Measurements from ENCODE around the gene EXPH5. TPM values are rescaled to one million over a fixed set of nuclear protein-coding genes. Genes with fewer than 3 reads are reported as not detected.

Gene EXPH5
- total RNA-seq, 4 donors from 2014 or later = 3.3 to 8.1 (median 6.9) TPM

DNA sequence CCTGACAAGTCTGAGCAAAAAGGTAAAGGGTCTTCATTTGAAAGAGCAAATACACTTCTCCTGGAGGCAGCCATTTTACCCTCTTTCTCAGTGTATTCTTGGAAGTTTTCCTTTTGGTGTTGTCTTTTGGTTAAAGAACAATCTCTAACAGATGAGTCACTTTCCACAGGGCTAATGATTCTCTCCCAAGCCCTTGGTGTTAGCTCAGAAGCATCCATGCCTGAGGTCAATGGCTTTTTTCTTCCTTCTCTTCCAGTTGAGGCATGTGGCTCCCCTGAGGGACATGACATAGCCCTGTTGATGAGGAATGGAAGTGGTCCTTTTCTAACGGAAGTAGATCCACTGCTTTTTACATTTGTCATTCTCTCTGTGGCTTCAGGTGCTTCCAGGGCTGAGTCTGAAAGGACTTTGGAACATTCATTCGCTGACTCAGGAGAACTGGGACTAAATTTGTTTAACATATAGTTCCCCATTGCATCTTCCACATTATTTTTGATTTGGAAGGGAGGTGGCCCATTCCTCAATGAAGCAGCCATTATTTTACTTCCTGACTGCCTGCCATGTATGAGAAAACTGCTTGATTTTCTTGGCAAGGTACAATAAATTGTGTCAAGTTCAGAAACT, 81.6 kb downstream of the EXPH5 start:
- no peak for TF ChIP-seq POLR2A (IDR thresholded peaks at IDR 0.05)
- TF ChIP-seq, protein P1, sequence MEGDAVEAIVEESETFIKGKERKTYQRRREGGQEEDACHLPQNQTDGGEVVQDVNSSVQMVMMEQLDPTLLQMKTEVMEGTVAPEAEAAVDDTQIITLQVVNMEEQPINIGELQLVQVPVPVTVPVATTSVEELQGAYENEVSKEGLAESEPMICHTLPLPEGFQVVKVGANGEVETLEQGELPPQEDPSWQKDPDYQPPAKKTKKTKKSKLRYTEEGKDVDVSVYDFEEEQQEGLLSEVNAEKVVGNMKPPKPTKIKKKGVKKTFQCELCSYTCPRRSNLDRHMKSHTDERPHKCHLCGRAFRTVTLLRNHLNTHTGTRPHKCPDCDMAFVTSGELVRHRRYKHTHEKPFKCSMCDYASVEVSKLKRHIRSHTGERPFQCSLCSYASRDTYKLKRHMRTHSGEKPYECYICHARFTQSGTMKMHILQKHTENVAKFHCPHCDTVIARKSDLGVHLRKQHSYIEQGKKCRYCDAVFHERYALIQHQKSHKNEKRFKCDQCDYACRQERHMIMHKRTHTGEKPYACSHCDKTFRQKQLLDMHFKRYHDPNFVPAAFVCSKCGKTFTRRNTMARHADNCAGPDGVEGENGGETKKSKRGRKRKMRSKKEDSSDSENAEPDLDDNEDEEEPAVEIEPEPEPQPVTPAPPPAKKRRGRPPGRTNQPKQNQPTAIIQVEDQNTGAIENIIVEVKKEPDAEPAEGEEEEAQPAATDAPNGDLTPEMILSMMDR (IDR thresholded peaks at IDR 0.05) = no peak
- no peaks in the 10 kb centered on the region for H3K4me1 ChIP-seq
- no peak overlapping the region for H3K27ac ChIP-seq
- no peaks in the 10 kb centered on the region for H3K27me3 ChIP-seq
- no peak overlapping the region for H3K4me3 ChIP-seq
- peaks cover 0 to 14% (median 0%) of the 10 kb centered on the region in 3 donors for H3K36me3 ChIP-seq
- no peak for DNase-seq
- H3K9me3 ChIP-seq = no peaks in the 10 kb centered on the region

DNA sequence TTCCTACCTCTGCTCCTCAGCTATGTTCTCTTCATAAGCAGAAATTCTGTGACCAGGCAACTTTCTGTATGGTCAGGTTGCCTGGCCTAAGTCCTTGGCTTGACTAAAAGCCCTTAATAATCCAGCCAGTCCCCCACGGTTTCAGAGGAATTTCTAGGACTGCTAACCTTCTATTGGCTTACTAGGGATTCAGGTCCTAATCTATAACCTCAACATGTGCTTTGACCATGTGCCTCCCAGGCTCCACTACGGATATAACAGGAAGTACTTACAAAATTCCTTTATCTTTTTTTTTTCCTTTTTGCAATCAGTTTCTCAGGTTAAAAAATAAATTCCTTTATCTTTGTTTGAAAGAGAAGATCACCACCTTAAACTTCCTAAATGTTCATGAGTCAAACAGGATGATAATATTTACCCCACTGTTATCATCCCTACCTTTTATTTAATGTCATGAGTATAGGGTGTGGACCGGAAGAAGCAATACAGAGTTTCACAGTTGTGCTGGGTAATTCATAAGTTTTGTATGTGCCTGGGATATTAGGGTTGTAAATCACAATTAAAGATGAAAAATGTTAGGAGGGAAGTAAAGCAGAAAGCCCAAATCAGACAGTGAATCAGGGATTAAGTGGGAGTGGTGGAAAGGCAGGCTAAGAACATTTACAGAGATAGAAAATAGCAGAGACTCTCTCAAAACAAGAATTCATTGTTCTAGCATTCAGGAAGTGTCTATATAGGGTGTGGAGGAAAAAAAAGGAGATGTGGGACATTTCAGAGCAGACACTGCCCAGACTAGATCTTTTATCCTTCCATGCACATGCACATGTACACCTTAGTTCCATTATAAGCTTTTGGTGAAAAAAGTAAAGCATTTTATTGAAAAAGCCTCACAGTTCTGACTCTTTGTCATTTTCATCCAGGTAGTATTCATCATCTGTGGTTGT, 84.6 kb downstream of the EXPH5 start:
- H3K27ac ChIP-seq = peak overlapping the region in 1 of 4 donors; percentile 11
- DNase-seq = no peak

DNA sequence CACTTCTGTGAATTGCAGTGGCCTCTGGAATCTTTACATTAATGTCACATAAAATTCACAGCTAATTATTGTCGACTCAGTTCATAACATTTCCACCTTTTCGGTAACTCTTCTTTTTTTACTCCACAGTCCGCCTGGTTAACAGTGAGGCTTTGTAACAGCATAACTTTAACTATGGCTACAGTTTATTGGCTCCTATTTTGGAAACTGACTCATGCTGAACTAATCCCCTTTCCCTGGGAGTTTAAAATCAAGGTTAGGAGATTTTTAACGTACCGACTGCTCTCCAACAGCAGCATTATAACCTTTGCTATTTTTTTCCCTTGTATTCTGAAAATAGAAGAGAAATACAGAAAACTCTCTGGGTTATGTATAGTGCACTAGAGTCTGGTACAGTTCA, 92.2 kb downstream of the EXPH5 start:
- H3K27me3 ChIP-seq = no peaks in the 10 kb centered on the region
- TF ChIP-seq, protein P1 (IDR thresholded peaks at IDR 0.05) = no peak
- no peak for TF ChIP-seq POLR2A (IDR thresholded peaks at IDR 0.05)
- no peaks in the 10 kb centered on the region for H3K9me3 ChIP-seq
- DNase-seq = no peak
- no peaks in the 10 kb centered on the region for H3K36me3 ChIP-seq
- H3K4me1 ChIP-seq = peaks cover 0 to 9% (median 4%) of the 10 kb centered on the region in 4 donors
- H3K4me3 ChIP-seq = no peak overlapping the region
- no peak overlapping the region for H3K27ac ChIP-seq

More for the DNA sequence above, 84.6 kb downstream of the EXPH5 start:
- TF ChIP-seq, protein P1 (IDR thresholded peaks at IDR 0.05) = no peak
- no peak for TF ChIP-seq POLR2A (IDR thresholded peaks at IDR 0.05)
- no peaks in the 10 kb centered on the region for H3K4me1 ChIP-seq
- H3K36me3 ChIP-seq = peaks cover 0 to 6% (median 0%) of the 10 kb centered on the region in 3 donors
- H3K9me3 ChIP-seq = no peaks in the 10 kb centered on the region
- no peak overlapping the region for H3K4me3 ChIP-seq
- no peaks in the 10 kb centered on the region for H3K27me3 ChIP-seq

DNA sequence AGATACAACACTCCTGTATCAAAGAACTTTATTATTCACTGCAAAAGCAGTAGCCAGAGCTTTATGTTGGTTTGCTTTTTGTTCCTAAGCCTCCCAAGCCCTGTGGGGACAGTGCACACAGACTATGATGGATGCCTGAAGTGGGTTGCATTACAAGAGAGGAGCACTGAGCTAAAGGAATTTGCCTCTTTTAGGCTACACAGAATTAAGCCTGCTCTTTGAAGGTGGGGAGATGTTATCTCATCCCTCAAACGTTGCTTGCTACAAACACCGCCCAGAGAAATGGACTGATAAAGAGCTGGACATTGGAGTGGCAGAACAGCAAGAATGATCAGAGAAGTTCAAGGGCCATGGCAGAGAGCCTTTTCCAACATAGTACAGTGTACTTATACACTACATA, 92.8 kb downstream of the EXPH5 start:
- no peak overlapping the region for H3K27ac ChIP-seq
- TF ChIP-seq, protein P1 (IDR thresholded peaks at IDR 0.05) = no peak
- no peak for TF ChIP-seq POLR2A (IDR thresholded peaks at IDR 0.05)
- DNase-seq = no peak

DNA sequence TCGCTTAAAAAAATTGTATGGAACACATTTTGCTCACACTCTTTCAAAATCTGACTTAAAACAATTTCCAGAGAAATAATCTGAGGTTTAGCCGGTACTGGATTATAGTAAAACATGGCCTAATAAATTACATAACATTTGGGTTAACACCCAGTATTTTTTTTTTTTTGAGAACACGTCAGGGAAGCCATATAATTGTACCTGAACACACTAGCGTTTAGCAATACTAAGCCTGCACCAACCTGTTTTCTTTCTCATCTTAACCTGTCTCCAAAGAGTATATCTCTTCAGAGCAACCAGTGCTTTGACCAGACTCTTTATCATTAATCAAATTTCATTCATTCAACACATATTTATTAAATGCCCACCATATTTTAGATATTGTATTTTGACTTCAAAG, 93.4 kb downstream of the EXPH5 start:
- Histone ChIP-seq H3K27me3 (no peaks in the 10 kb centered on the region), H3K9me3 (no peaks in the 10 kb centered on the region), H3K27ac (no peak overlapping the region), H3K4me3 (no peak overlapping the region), H3K4me1 (peaks cover 0 to 9% (median 4%) of the 10 kb centered on the region in 4 donors), H3K36me3 (no peaks in the 10 kb centered on the region)
- DNase-seq = no peak
- TF ChIP-seq, protein P1 (IDR thresholded peaks at IDR 0.05) = no peak
- no peak for TF ChIP-seq POLR2A (IDR thresholded peaks at IDR 0.05)

More for the DNA sequence above, 92.8 kb downstream of the EXPH5 start:
- no peak overlapping the region for H3K4me3 ChIP-seq
- H3K4me1 ChIP-seq = peaks cover 0 to 9% (median 4%) of the 10 kb centered on the region in 4 donors
- H3K36me3 ChIP-seq = no peaks in the 10 kb centered on the region
- no peaks in the 10 kb centered on the region for H3K9me3 ChIP-seq
- no peaks in the 10 kb centered on the region for H3K27me3 ChIP-seq

Data from Peyer's patch (tissue), 4 donors.